Fibroblast of the aortic adventitia (primary cell): ENCODE data around the gene FOXN1. TPM values are rescaled to one million over a fixed set of nuclear protein-coding genes. Genes with fewer than 3 reads are reported as not detected.

Experiments
- DNase-seq: peaks from one replicate; pipeline ENCODE4 v3.0.0-alpha.2; 2010; ENCODE audit warnings: low read depth
- H3K4me3 ChIP-seq: 2 replicates; pipeline ENCODE4 v1.5.1; 2011; ENCODE audit warnings: low read depth, mild to moderate bottlenecking, control low read depth, low read length, moderate library complexity
- CTCF ChIP-seq: IDR thresholded peaks from 2 replicates; pipeline ENCODE4 v1.5.1; 2011; ENCODE audit warnings: mild to moderate bottlenecking, low read length, control low read depth, inconsistent platforms; ENCODE audit not compliant: insufficient read depth
- total RNA-seq: library from RNA; depleted of rRNA; stranded (reverse); fragments of >200 nt; gene quantifications from 2 replicates; pipeline ENCODE4 v1.2.3, GENCODE V29; 2012; ENCODE audit warnings: low replicate concordance

Gene FOXN1
- total RNA-seq, 1 donor, result not detected

DNA sequence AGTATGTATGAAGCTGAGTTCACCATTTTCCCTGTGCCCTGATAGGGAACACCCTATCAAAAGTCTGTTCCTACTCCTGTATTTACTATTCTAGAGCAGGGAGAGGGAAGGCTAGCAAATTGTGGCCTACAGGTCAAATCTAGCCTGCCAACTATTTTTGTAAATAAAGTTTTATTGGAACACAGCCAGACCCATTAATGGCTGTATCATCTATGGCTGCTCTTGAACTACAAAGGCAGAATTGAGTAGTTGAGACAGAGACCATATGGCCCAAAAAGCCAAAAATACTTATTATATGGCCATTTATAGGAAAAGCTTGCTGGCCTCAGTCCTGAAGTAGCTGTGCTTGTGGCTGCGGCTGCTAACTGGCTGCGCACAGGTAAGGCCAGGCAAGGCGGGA, 74.8 kb downstream of the FOXN1 start:
- DNase-seq, result no peak
- no peak overlapping the region for H3K4me3 ChIP-seq
- TF ChIP-seq CTCF, result no peak

DNA sequence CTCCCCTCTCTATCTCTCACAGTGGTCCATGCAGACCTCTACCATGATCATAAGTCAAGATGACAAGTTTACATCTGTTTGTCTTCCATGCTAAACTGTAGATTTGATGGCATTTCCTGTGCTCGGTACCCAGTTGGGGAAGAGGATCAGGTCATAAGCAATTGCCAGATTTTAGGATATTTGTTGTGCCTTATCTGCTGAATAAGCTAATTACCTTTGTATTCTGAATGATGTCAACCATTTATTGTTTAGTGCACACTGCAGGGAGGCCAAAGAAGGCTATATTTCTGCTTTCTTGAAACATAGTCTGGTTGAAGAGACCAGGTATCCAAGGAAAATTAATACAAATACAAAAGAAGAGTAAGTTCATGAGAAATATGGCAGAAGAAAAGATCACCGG, 76.4 kb downstream of the FOXN1 start:
- no peak for TF ChIP-seq CTCF
- no peak overlapping the region for H3K4me3 ChIP-seq
- DNase-seq, result no peak

- no peak overlapping the region for H3K4me3 ChIP-seq
- no peak for DNase-seq
- TF ChIP-seq CTCF, result no peak
These were observed 78.3 kb downstream of the FOXN1 start for GRCh38 chr17:28584434-28584833.

- TF ChIP-seq CTCF, result no peak
- DNase-seq, result no peak
- no peak overlapping the region for H3K4me3 ChIP-seq
These were observed 79.7 kb downstream of the FOXN1 start for GRCh38 chr17:28585851-28586250.

Other genes with a start within 250 kb of the FOXN1 start
- gene TMEM97, start 187.1 kb upstream of the FOXN1 start, total RNA-seq, result 14.8 and 20.5 TPM in 2 replicates
- gene IFT20, start 170.9 kb upstream of the FOXN1 start, total RNA-seq, result 46.9 and 59.8 TPM in 2 replicates
- gene TNFAIP1, start 170.6 kb upstream of the FOXN1 start, total RNA-seq, result 10.1 and 23.7 TPM in 2 replicates
- gene POLDIP2, start 148.8 kb upstream of the FOXN1 start, total RNA-seq, result 22.9 and 66.6 TPM in 2 replicates
- gene SEBOX, start 141.1 kb upstream of the FOXN1 start, total RNA-seq, result not detected in 2 replicates
- gene VTN, start 136.0 kb upstream of the FOXN1 start, total RNA-seq, result 0.09 and 0.82 TPM in 2 replicates
- gene SARM1, start 134.7 kb upstream of the FOXN1 start, total RNA-seq, result 7.8 and 9.0 TPM in 2 replicates
- gene SLC46A1, start 100.1 kb upstream of the FOXN1 start, total RNA-seq, result 2.0 and 7.9 TPM in 2 replicates
- gene SLC13A2, start 32.7 kb upstream of the FOXN1 start, total RNA-seq, result not detected in 2 replicates
- 12.2 and 18.2 TPM in 2 replicates for gene UNC119, start 46.3 kb downstream of the FOXN1 start, total RNA-seq
- gene PIGS, start 65.2 kb downstream of the FOXN1 start, total RNA-seq, result 15.8 and 26.9 TPM in 2 replicates
- gene ALDOC, start 70.5 kb downstream of the FOXN1 start, total RNA-seq, result 17.6 and 36.3 TPM in 2 replicates
- 7.4 and 31.8 TPM in 2 replicates for gene SPAG5, start 92.7 kb downstream of the FOXN1 start, total RNA-seq
- gene RSKR, start 107.8 kb downstream of the FOXN1 start, total RNA-seq, result 4.3 TPM in 1 of 2 replicates, not detected in the other
- 99.3 and 200 TPM in 2 replicates for gene BLTP2, start 138.8 kb downstream of the FOXN1 start, total RNA-seq
- 32.5 and 36.9 TPM in 2 replicates for gene SDF2, start 155.6 kb downstream of the FOXN1 start, total RNA-seq
- 46.8 and 60.5 TPM in 2 replicates for gene SUPT6H, start 155.9 kb downstream of the FOXN1 start, total RNA-seq
- gene PROCA1, start 205.5 kb downstream of the FOXN1 start, total RNA-seq, result 0.49 and 1.5 TPM in 2 replicates
- 154 and 412 TPM in 2 replicates for gene RAB34, start 211.5 kb downstream of the FOXN1 start, total RNA-seq
- 322 and 1,093 TPM in 2 replicates for gene RPL23A, start 213.6 kb downstream of the FOXN1 start, total RNA-seq
- 7.8 TPM in 1 of 2 replicates, not detected in the other for gene TLCD1, start 219.9 kb downstream of the FOXN1 start, total RNA-seq
- 4.9 and 6.8 TPM in 2 replicates for gene NEK8, start 222.4 kb downstream of the FOXN1 start, total RNA-seq
- gene TRAF4, start 237.7 kb downstream of the FOXN1 start, total RNA-seq, result 8.1 and 21.3 TPM in 2 replicates